Measurements from ENCODE around the gene MED12L. TPM values are rescaled to one million over a fixed set of nuclear protein-coding genes. Genes with fewer than 3 reads are reported as not detected.

MED12L gene
- total and polyA plus RNA-seq, 2 experiments from 2014 or later = 0.07 to 2.7 TPM

- Histone ChIP-seq H3K4me2 (no peak overlapping the region), H3K79me2 (no peaks in the 10 kb centered on the region), H3K27me3 (no peaks in the 10 kb centered on the region), H3K27ac (no peak overlapping the region), H4K20me1 (ENCODE audit: insufficient read depth, poor library complexity, severe bottlenecking) (no peaks in the 10 kb centered on the region), H3K9me2 (replicated peaks; ENCODE audit: insufficient read depth) (no peaks in the 10 kb centered on the region), H3K9me3 (ENCODE audit: low read depth) (no peaks in the 10 kb centered on the region), H3K4me3 (no peak overlapping the region), H3K4me1 (ENCODE audit: insufficient read depth) (no peaks in the 10 kb centered on the region), H3K36me3 (replicated peaks; ENCODE audit: insufficient read depth, low read depth) (no peaks in the 10 kb centered on the region), H2AFZ (no peak overlapping the region)
- TF ChIP-seq, protein P1, sequence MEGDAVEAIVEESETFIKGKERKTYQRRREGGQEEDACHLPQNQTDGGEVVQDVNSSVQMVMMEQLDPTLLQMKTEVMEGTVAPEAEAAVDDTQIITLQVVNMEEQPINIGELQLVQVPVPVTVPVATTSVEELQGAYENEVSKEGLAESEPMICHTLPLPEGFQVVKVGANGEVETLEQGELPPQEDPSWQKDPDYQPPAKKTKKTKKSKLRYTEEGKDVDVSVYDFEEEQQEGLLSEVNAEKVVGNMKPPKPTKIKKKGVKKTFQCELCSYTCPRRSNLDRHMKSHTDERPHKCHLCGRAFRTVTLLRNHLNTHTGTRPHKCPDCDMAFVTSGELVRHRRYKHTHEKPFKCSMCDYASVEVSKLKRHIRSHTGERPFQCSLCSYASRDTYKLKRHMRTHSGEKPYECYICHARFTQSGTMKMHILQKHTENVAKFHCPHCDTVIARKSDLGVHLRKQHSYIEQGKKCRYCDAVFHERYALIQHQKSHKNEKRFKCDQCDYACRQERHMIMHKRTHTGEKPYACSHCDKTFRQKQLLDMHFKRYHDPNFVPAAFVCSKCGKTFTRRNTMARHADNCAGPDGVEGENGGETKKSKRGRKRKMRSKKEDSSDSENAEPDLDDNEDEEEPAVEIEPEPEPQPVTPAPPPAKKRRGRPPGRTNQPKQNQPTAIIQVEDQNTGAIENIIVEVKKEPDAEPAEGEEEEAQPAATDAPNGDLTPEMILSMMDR (IDR thresholded peaks at IDR 0.05; ENCODE audit: poor library complexity) = no peak
- no peak for TF ChIP-seq EZH2 (IDR thresholded peaks at IDR 0.05; ENCODE audit: borderline replicate concordance)
- DNase-seq (ENCODE audit: low spot score) = no peak
- WGBS (ENCODE audit: low lambda C conversion rate, missing lambda C conversion rate) = 67% methylated on average over 3 of the region's 3 CpGs
These were observed 163.4 kb downstream of the MED12L start for GRCh38 chr3:151248772-151249337.

DNA sequence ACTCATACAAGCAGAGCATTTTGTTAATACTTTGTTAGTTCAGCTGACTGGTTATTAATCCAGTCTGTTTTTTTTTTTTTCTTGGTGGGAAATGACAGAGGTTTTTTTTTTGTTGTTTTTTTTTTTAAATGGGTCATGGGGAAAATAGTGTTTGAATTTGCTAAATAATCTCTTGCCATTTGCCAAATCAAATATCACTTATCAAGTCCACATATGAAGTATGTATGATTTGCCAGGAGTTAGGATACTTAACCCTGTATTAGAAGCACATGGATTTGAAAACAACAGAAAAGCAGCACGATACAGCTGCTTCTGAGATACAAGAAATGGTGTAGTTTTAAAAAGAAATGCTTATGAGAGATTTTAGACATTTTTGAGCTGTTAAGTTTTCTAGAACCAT is 171.3 kb downstream of the MED12L start:
- Histone ChIP-seq H3K4me1 (ENCODE audit: insufficient read depth) (peaks cover 15% of the 10 kb centered on the region), H3K9me2 (replicated peaks; ENCODE audit: insufficient read depth) (no peaks in the 10 kb centered on the region), H3K4me3 (no peak overlapping the region), H3K9me3 (ENCODE audit: low read depth) (no peaks in the 10 kb centered on the region), H2AFZ (no peak overlapping the region), H3K79me2 (no peaks in the 10 kb centered on the region), H4K20me1 (ENCODE audit: insufficient read depth, poor library complexity, severe bottlenecking) (no peaks in the 10 kb centered on the region), H3K36me3 (replicated peaks; ENCODE audit: insufficient read depth, low read depth) (no peaks in the 10 kb centered on the region), H3K27me3 (no peaks in the 10 kb centered on the region), H3K4me2 (no peak overlapping the region), H3K27ac (no peak overlapping the region)
- DNase-seq (ENCODE audit: low spot score) = no peak
- 94% methylated on average over 1 of the region's 1 CpG for WGBS (ENCODE audit: low lambda C conversion rate, missing lambda C conversion rate)
- TF ChIP-seq EZH2 (IDR thresholded peaks at IDR 0.05; ENCODE audit: borderline replicate concordance) (no peak), EZH2phosphoT487 (IDR thresholded peaks at IDR 0.05; ENCODE audit: low read depth, severe bottlenecking, unreplicated experiment) (no peak)
- TF ChIP-seq, protein P1 (IDR thresholded peaks at IDR 0.05; ENCODE audit: poor library complexity) = no peak

DNA sequence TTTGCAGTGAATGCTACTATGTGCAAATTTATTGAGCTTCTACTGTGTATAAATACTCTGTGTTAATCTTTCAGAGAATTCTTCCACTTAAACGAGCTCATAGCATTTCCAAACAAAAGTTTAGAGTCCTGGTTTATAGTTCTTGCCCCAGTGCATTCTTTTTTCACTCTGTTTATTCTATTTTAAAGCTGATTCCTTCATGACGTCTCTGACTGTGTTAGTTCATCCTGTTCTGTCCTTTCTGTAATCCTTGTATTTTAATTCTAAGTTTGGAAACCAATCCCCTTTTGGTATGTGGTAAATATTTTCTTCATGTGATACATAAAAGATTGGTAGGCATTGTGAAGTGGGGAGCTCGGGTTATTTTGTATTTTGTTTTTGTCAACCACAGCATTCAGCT is 174.2 kb downstream of the MED12L start:
- H3K9me2 ChIP-seq (replicated peaks; ENCODE audit: insufficient read depth) = no peaks in the 10 kb centered on the region
- H3K27ac ChIP-seq = peak overlapping the region; percentile 44
- no peaks in the 10 kb centered on the region for H4K20me1 ChIP-seq (ENCODE audit: insufficient read depth, poor library complexity, severe bottlenecking)
- H3K9me3 ChIP-seq (ENCODE audit: low read depth) = no peaks in the 10 kb centered on the region
- WGBS (ENCODE audit: low lambda C conversion rate, missing lambda C conversion rate) = 42% methylated on average over 3 of the region's 3 CpGs
- H3K36me3 ChIP-seq (replicated peaks; ENCODE audit: insufficient read depth, low read depth) = no peaks in the 10 kb centered on the region
- H3K4me3 ChIP-seq = no peak overlapping the region
- H3K4me2 ChIP-seq = peak overlapping the region; percentile 2
- peaks cover 21% of the 10 kb centered on the region for H3K4me1 ChIP-seq (ENCODE audit: insufficient read depth)
- H3K79me2 ChIP-seq = no peaks in the 10 kb centered on the region
- no peaks in the 10 kb centered on the region for H3K27me3 ChIP-seq
- no peak overlapping the region for H2AFZ ChIP-seq
- DNase-seq (ENCODE audit: low spot score) = no peak
- no peak for TF ChIP-seq EZH2 (IDR thresholded peaks at IDR 0.05; ENCODE audit: borderline replicate concordance)
- TF ChIP-seq, protein P1 (IDR thresholded peaks at IDR 0.05; ENCODE audit: poor library complexity) = no peak
- TF ChIP-seq EZH2phosphoT487 (IDR thresholded peaks at IDR 0.05; ENCODE audit: low read depth, severe bottlenecking, unreplicated experiment) = no peak
